Esophagus muscularis mucosa (tissue), 2 donors: ENCODE results near the gene RPL28.

ENCODE experiments used
- POLR2A ChIP-seq: fragments of 450-650 bp; IDR thresholded peaks from one replicate; pipeline ENCODE4 v1.6.1; 2017; ENCODE audit warnings: antibody characterized with exemption, moderate library complexity, mild to moderate bottlenecking, low read depth
- POLR2AphosphoS5 ChIP-seq, 2 donors: sonication (generic); formaldehyde crosslinking; IDR thresholded peaks; one replicate each; pipeline ENCODE4 v1.6.1; 2017; ENCODE audit warnings: antibody characterized with exemption in 2 of 2

GRCh38 chr19:55355213-55355821 lies 30.4 kb upstream of the RPL28 start:
- TF ChIP-seq POLR2A (no peak), POLR2AphosphoS5 (IDR thresholded peaks at IDR 0.05) (no peak)
